ENCODE measurements around the gene VARS1.

DNA sequence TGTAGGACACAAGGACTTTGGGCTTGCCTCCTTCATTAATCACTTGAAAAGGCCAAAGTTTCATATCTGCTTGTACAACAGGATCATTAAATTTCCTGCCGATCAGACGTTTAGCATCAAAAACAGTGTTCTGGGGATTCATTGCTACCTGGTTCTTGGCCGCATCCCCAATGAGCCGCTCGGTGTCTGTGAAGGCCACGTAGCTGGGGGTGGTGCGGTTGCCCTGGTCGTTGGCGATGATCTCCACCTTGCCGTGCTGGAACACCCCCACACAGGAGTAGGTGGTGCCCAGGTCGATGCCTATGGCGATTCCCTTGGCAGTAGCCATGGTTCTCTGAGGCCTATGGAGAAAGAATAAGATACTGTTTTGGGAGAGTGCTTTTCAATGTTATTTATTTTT is 16.1 kb upstream of the VARS1 start:
- TF ChIP-seq CTCF (IDR thresholded peaks at IDR 0.05; ENCODE audit: low read depth, low read length) (no peak), POLR2A (IDR thresholded peaks at IDR 0.05; ENCODE audit: extremely low read depth, insufficient read length) (no peak)
